Measurements from ENCODE around the gene FGF3. TPM values are rescaled to one million over a fixed set of nuclear protein-coding genes. Genes with fewer than 3 reads are reported as not detected.

Gene FGF3
- total and polyA plus RNA-seq, 9 of the 15 experiments (the other 6 are each of a cell fraction or from before 2014, with no cell fraction given): not detected

DNA sequence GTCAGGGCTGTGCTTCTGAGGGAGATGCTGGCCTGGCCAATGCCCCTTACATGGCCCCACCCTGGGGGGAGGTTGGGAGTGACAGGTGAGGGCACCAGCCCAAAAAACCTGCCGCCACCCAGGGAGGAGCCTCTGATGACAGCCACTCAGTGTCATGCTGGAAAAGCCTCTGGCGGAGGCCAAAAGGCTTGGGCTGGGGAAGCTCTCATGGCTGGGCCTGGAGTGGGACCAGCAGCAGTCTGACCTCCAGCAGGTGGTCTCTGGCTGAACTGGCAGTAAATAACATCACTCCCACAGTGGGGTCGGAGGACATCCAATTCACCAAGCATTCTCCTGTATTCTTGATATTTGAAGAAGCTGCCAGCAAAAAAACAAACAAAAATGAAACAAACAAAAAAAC lies 20.1 kb downstream of the FGF3 start:
- CTCF ChIA-PET (ENCODE audit: low intra/inter-chr PET ratio): no interaction called here
- no peak for ATAC-seq
- Histone ChIP-seq H4K20me1 (replicated peaks; ENCODE audit: control insufficient read depth, insufficient read depth, low read length) (no peaks in the 10 kb centered on the region; the same call in 1 of the 2 replicates), H3K4me3 (no peak overlapping the region), H3K9ac (ENCODE audit: insufficient read depth in 1 of 2, low read depth in 2 of 2, low read length in 2 of 2) (no peak overlapping the region), H2AFZ (ENCODE audit: low read depth, low read length) (no peak overlapping the region), H3K4me1 (replicated peaks in 1 of 2; ENCODE audit: control insufficient read depth in 2 of 2, insufficient read depth in 2 of 2, low read length in 2 of 2) (peaks cover 0 to 3% of the 10 kb centered on the region in 2 experiments; a peak in 2 of 5 replicates), H3K79me2 (ENCODE audit: control insufficient read depth, insufficient read depth, low read length) (no peaks in the 10 kb centered on the region), H3K4me2 (ENCODE audit: insufficient read depth, low read length) (no peak overlapping the region), H3K9me1 (ENCODE audit: control insufficient read depth, insufficient read depth, low read length) (no peaks in the 10 kb centered on the region), H3K27ac (ENCODE audit: extremely low read depth, low read depth, low read length) (no peak overlapping the region), H3K36me3 (ENCODE audit: control insufficient read depth, insufficient read depth, low read length) (no peaks in the 10 kb centered on the region), H3K9me3 (replicated peaks; ENCODE audit: control insufficient read depth, insufficient read depth, low read depth, low read length) (no peaks in the 10 kb centered on the region), H3K27me3 (ENCODE audit: control insufficient read depth in 2 of 2, insufficient read depth in 2 of 2, low read length in 2 of 2) (peaks cover 2 to 24% of the 10 kb centered on the region in 2 experiments; a peak in 3 of 5 replicates)
- in situ Hi-C loops (cut with MboI): loop anchor here (5.0 kb wide), 1 partner anchor 107 kb away; no protein-coding TSS in a partner anchor
- FAIRE-seq: no peak
- POLR2A ChIA-PET: interaction anchor here (1.0 to 1.1 kb wide), 2 partner anchors 11 to 50 kb away, joined by 4 read pairs; no protein-coding TSS in a partner anchor
- intact Hi-C loops (cut with micrococcal nuclease): loop anchor here (5.0 kb wide), 1 partner anchor 97 kb away; the partner anchor contains the start of gene FGF19
- DNase-seq (ENCODE audit: extremely low read depth in 1 of 4, low spot score in 3 of 4): no peak
- BruUV-seq (replicated peaks): no TSS peak
- 41% methylated on average over 3 of the region's 3 CpGs for WGBS (ENCODE audit: insufficient coverage, low coverage, missing lambda C conversion rate)
- TF ChIP-seq ZNF408 (CRISPR knock-in tag; IDR thresholded peaks at IDR 0.05; ENCODE audit: low read depth): no peak
- TF ChIP-seq, protein P1, sequence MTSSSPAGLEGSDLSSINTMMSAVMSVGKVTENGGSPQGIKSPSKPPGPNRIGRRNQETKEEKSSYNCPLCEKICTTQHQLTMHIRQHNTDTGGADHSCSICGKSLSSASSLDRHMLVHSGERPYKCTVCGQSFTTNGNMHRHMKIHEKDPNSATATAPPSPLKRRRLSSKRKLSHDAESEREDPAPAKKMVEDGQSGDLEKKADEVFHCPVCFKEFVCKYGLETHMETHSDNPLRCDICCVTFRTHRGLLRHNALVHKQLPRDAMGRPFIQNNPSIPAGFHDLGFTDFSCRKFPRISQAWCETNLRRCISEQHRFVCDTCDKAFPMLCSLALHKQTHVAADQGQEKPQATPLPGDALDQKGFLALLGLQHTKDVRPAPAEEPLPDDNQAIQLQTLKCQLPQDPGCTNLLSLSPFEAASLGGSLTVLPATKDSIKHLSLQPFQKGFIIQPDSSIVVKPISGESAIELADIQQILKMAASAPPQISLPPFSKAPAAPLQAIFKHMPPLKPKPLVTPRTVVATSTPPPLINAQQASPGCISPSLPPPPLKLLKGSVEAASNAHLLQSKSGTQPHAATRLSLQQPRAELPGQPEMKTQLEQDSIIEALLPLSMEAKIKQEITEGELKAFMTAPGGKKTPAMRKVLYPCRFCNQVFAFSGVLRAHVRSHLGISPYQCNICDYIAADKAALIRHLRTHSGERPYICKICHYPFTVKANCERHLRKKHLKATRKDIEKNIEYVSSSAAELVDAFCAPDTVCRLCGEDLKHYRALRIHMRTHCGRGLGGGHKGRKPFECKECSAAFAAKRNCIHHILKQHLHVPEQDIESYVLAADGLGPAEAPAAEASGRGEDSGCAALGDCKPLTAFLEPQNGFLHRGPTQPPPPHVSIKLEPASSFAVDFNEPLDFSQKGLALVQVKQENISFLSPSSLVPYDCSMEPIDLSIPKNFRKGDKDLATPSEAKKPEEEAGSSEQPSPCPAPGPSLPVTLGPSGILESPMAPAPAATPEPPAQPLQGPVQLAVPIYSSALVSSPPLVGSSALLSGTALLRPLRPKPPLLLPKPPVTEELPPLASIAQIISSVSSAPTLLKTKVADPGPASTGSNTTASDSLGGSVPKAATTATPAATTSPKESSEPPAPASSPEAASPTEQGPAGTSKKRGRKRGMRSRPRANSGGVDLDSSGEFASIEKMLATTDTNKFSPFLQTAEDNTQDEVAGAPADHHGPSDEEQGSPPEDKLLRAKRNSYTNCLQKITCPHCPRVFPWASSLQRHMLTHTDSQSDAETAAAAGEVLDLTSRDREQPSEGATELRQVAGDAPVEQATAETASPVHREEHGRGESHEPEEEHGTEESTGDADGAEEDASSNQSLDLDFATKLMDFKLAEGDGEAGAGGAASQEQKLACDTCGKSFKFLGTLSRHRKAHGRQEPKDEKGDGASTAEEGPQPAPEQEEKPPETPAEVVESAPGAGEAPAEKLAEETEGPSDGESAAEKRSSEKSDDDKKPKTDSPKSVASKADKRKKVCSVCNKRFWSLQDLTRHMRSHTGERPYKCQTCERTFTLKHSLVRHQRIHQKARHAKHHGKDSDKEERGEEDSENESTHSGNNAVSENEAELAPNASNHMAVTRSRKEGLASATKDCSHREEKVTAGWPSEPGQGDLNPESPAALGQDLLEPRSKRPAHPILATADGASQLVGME (CRISPR knock-in tag; IDR thresholded peaks at IDR 0.05): no peak
- TF ChIP-seq SAFB2 (IDR thresholded peaks at IDR 0.05; ENCODE audit: borderline replicate concordance, low read depth, low read length, severe bottlenecking): no peak
- no peak for TF ChIP-seq EP400 (IDR thresholded peaks at IDR 0.05)
- TF ChIP-seq MAFK (IDR thresholded peaks at IDR 0.05; ENCODE audit: low read length): no peak
- TF ChIP-seq CSDE1 (IDR thresholded peaks at IDR 0.05): no peak
- TF ChIP-seq, protein P2, sequence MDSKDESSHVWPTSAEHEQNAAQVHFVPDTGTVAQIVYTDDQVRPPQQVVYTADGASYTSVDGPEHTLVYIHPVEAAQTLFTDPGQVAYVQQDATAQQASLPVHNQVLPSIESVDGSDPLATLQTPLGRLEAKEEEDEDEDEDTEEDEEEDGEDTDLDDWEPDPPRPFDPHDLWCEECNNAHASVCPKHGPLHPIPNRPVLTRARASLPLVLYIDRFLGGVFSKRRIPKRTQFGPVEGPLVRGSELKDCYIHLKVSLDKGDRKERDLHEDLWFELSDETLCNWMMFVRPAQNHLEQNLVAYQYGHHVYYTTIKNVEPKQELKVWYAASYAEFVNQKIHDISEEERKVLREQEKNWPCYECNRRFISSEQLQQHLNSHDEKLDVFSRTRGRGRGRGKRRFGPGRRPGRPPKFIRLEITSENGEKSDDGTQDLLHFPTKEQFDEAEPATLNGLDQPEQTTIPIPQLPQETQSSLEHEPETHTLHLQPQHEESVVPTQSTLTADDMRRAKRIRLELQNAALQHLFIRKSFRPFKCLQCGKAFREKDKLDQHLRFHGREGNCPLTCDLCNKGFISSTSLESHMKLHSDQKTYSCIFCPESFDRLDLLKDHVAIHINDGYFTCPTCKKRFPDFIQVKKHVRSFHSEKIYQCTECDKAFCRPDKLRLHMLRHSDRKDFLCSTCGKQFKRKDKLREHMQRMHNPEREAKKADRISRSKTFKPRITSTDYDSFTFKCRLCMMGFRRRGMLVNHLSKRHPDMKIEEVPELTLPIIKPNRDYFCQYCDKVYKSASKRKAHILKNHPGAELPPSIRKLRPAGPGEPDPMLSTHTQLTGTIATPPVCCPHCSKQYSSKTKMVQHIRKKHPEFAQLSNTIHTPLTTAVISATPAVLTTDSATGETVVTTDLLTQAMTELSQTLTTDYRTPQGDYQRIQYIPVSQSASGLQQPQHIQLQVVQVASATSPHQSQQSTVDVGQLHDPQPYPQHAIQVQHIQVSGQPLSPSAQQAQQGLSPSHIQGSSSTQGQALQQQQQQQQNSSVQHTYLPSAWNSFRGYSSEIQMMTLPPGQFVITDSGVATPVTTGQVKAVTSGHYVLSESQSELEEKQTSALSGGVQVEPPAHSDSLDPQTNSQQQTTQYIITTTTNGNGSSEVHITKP (IDR thresholded peaks at IDR 0.05; ENCODE audit: partially characterized antibody): no peak
- no peak for TF ChIP-seq SFPQ (IDR thresholded peaks at IDR 0.05; ENCODE audit: low read depth, low read length)
- no peak for TF ChIP-seq YY1 (IDR thresholded peaks at IDR 0.05; ENCODE audit: borderline replicate concordance in 1 of 3, control insufficient read depth in 1 of 3, extremely low read depth in 1 of 3, insufficient read depth in 3 of 3, insufficient read length in 1 of 3, insufficient replicate concordance in 2 of 3, low read depth in 1 of 3, low read length in 2 of 3)

All from K562 (cell line).